Measurements from ENCODE around the gene IBSP. TPM values are rescaled to one million over a fixed set of nuclear protein-coding genes. Genes with fewer than 3 reads are reported as not detected.

The IBSP gene
- not detected in 2 replicates for total RNA-seq (2014; rRNA removed)
- not detected for polyA plus RNA-seq (2012)

GRCh38 chr4:87799301-87800113 is at the start of gene IBSP:
IBSP (plus strand) TSS chr4:87799554; CDS start chr4:87802362, 2,808 bp downstream.
- DNase-seq (ENCODE audit: low read depth): no peak

GRCh38 chr4:87749883-87750282 is 49.5 kb upstream of the IBSP start:
- peak; percentile 5 for DNase-seq (ENCODE audit: low read depth)

- DNase-seq (ENCODE audit: low read depth): no peak
Measured at GRCh38 chr4:87758270-87758669, 41.1 kb upstream of the IBSP start.

- no peak for DNase-seq (ENCODE audit: low read depth)
Measured at GRCh38 chr4:87762311-87762710, 37.0 kb upstream of the IBSP start.

- DNase-seq (ENCODE audit: low read depth): no peak
Measured at GRCh38 chr4:87781569-87781968, 17.8 kb upstream of the IBSP start.

GRCh38 chr4:87783781-87784180 is 15.6 kb upstream of the IBSP start:
- DNase-seq (ENCODE audit: low read depth): peak; percentile 39

- DNase-seq (ENCODE audit: low read depth): no peak
Measured at GRCh38 chr4:87785731-87786509, 13.4 kb upstream of the IBSP start.

- no peak for DNase-seq (ENCODE audit: low read depth)
Measured at GRCh38 chr4:87802858-87803257, 3.5 kb downstream of the IBSP start.

- DNase-seq (ENCODE audit: low read depth): no peak
Measured at GRCh38 chr4:87803421-87803820, 4.1 kb downstream of the IBSP start.

- DNase-seq (ENCODE audit: low read depth): no peak
Measured at GRCh38 chr4:87804871-87805270, 5.5 kb downstream of the IBSP start.

GRCh38 chr4:87805971-87806370 is 6.6 kb downstream of the IBSP start:
- no peak for DNase-seq (ENCODE audit: low read depth)

GRCh38 chr4:87806520-87806919 is 7.2 kb downstream of the IBSP start:
- peak; percentile 58 for DNase-seq (ENCODE audit: low read depth)

GRCh38 chr4:87807402-87807801 is 8.0 kb downstream of the IBSP start:
- DNase-seq (ENCODE audit: low read depth): no peak

- no peak for DNase-seq (ENCODE audit: low read depth)
Measured at GRCh38 chr4:87811977-87812376, 12.6 kb downstream of the IBSP start.

GRCh38 chr4:87819281-87819919 is 20.0 kb downstream of the IBSP start:
- DNase-seq (ENCODE audit: low read depth): peak; percentile 72

- DNase-seq (ENCODE audit: low read depth): no peak
Measured at GRCh38 chr4:87823200-87823599, 23.8 kb downstream of the IBSP start.

GRCh38 chr4:87823724-87824123 is 24.4 kb downstream of the IBSP start:
- DNase-seq (ENCODE audit: low read depth): no peak

GRCh38 chr4:87824352-87824751 is 25.0 kb downstream of the IBSP start:
- no peak for DNase-seq (ENCODE audit: low read depth)

GRCh38 chr4:87832669-87833068 is 33.3 kb downstream of the IBSP start, which contains the start of gene MEPE:
MEPE (plus strand) TSS chr4:87832969; CDS start chr4:87834715, 1,746 bp downstream.
- no peak for DNase-seq (ENCODE audit: low read depth)

GRCh38 chr4:87834401-87834800 is 35.0 kb downstream of the IBSP start:
- no peak for DNase-seq (ENCODE audit: low read depth)

GRCh38 chr4:87835197-87835596 is 35.8 kb downstream of the IBSP start:
- no peak for DNase-seq (ENCODE audit: low read depth)

- peak; percentile 58 for DNase-seq (ENCODE audit: low read depth)
Measured at GRCh38 chr4:87835743-87836142, 36.4 kb downstream of the IBSP start.

Data from LHCN-M2 (cell line).